Suprapubic skin (tissue), 4 donors: ENCODE data around the gene SLC6A18. TPM values are rescaled to one million over a fixed set of nuclear protein-coding genes. Genes with fewer than 3 reads are reported as not detected.
A peak's percentile ranks its signal among the peaks of the same experiment; 100 is the strongest.

Experiments
- DNase-seq, 2 donors: peaks; one replicate each; pipeline ENCODE4 v3.0.0-alpha.2; 2019; ENCODE audit warnings: low spot score in 2 of 2
- H3K27ac ChIP-seq: fragments of 200-600 bp; sonication (generic); one replicate; pipeline ENCODE4 v1.5.1; 2019
- H3K27me3 ChIP-seq: fragments of 200-600 bp; sonication (generic); one replicate; pipeline ENCODE4 v1.5.1; 2019
- H3K36me3 ChIP-seq: fragments of 200-600 bp; sonication (generic); one replicate; pipeline ENCODE4 v1.5.1; 2019
- H3K4me1 ChIP-seq: fragments of 200-600 bp; sonication (generic); one replicate; pipeline ENCODE4 v1.5.1; 2019
- H3K4me3 ChIP-seq: fragments of 200-600 bp; sonication (generic); one replicate; pipeline ENCODE4 v1.5.1; 2019; ENCODE audit warnings: mild to moderate bottlenecking
- H3K9me3 ChIP-seq: fragments of 200-600 bp; sonication (generic); one replicate; pipeline ENCODE4 v1.5.1; 2019
- CTCF ChIP-seq, 2 donors: fragments of 200-600 bp in 1 of 2; fragments of 450-650 bp in 1 of 2; sonication (generic) in 1 of 2; IDR thresholded peaks; one replicate each; pipeline ENCODE4 v1.5.1; 2016 to 2019; ENCODE audit warnings: antibody characterized with exemption in 2 of 2, mild to moderate bottlenecking in 1 of 2, moderate library complexity in 1 of 2
- EP300 ChIP-seq: sonication (generic); formaldehyde crosslinking; IDR thresholded peaks from one replicate; pipeline ENCODE4 v1.6.1; 2017; ENCODE audit warnings: antibody characterized with exemption
- POLR2A ChIP-seq, 2 donors: fragments of 450-650 bp; IDR thresholded peaks; one replicate each; pipeline ENCODE4 v1.6.1; 2017; ENCODE audit warnings: antibody characterized with exemption in 2 of 2, mild to moderate bottlenecking in 2 of 2, moderate library complexity in 2 of 2
- POLR2AphosphoS5 ChIP-seq, 3 donors: sonication (generic); formaldehyde crosslinking; IDR thresholded peaks; one replicate each; pipeline ENCODE4 v1.6.1; 2017; ENCODE audit warnings: antibody characterized with exemption in 3 of 3
- WGBS: methylation state at CpG from one replicate; pipeline ENCODE4 v1.1.5; 2018; 5-methylcytosine and 5-hydroxymethylcytosine counted together
- total RNA-seq, 4 donors: library from RNA; depleted of rRNA; stranded (reverse); fragments of >200 nt; gene quantifications; one replicate each; pipeline ENCODE4 v1.1.0, GENCODE V29; 2016

SLC6A18 gene
- total RNA-seq, 4 donors from 2014 or later: not detected

DNA sequence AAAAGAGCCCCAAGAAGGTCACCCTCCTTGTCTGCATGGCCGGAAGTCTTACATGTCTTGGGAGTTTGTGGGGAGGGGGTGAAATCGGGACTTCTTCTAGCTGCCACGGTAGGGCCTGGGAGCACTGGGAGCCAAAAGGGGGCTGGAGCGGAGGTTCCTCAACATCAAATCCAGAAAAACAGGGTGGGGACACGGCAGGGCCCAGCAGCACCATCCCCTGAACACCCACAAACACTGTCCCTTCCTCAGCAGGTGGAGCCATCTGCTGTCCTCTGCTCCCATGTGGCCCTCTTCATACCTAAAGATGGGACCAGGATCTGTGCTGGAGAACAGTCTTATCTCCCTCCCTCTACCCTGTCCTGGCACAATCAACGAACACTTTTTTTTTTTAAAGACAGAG is 67.0 kb downstream of the SLC6A18 start:
- peaks cover 3% of the 10 kb centered on the region for H3K9me3 ChIP-seq
- H3K4me3 ChIP-seq: no peak overlapping the region
- no peak for TF ChIP-seq EP300
- H3K4me1 ChIP-seq: peaks cover 17% of the 10 kb centered on the region
- no peaks in the 10 kb centered on the region for H3K36me3 ChIP-seq
- peak in 1 of 2 donors; percentile 25 for DNase-seq
- no peak overlapping the region for H3K27ac ChIP-seq
- 78% methylated on average over 6 of the region's 6 CpGs for WGBS
- H3K27me3 ChIP-seq: peaks cover 60% of the 10 kb centered on the region

- 89% methylated on average over 17 of the region's 30 CpGs for WGBS
- H3K4me3 ChIP-seq: no peak overlapping the region
- TF ChIP-seq POLR2A (IDR thresholded peaks at IDR 0.05): no peak
- no peak for TF ChIP-seq CTCF (IDR thresholded peaks at IDR 0.05)
- TF ChIP-seq POLR2AphosphoS5 (IDR thresholded peaks at IDR 0.05): no peak
- TF ChIP-seq EP300: no peak
- peaks cover 17% of the 10 kb centered on the region for H3K4me1 ChIP-seq
- peaks cover 60% of the 10 kb centered on the region for H3K27me3 ChIP-seq
- no peaks in the 10 kb centered on the region for H3K36me3 ChIP-seq
- peak in 1 of 2 donors; percentile 28 for DNase-seq
- peaks cover 3% of the 10 kb centered on the region for H3K9me3 ChIP-seq
- H3K27ac ChIP-seq: no peak overlapping the region
Observed at GRCh38 chr5:1292846-1293415, 67.8 kb downstream of the SLC6A18 start.

DNA sequence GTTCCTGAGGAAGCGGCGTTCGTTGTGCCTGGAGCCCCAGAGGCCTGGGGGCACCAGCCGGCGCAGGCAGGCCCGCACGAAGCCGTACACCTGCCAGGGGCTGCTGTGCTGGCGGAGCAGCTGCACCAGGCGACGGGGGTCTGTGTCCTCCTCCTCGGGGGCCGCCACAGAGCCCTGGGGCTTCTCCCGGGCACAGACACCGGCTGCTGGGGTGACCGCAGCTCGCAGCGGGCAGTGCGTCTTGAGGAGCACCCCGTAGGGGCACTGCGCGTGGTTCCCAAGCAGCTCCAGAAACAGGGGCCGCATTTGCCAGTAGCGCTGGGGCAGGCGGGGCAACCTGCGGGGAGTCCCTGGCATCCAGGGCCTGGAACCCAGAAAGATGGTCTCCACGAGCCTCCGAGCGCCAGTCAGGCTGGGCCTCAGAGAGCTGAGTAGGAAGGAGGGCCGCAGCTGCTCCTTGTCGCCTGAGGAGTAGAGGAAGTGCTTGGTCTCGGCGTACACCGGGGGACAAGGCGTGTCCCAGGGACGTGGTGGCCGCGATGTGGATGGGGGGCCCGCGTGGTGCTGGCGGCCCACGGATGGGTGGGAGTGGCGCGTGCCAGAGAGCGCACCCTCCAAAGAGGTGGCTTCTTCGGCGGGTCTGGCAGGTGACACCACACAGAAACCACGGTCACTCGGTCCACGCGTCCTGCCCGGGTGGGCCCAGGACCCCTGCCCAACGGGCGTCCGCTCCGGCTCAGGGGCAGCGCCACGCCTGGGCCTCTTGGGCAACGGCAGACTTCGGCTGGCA is 68.4 kb downstream of the SLC6A18 start:
- peak in 1 of 2 donors; percentile 51 for DNase-seq
- whole genome bisulfite sequencing: 86% methylated on average over 43 of the region's 60 CpGs

GRCh38 chr5:1294206-1294834 is 69.1 kb downstream of the SLC6A18 start:
- Histone ChIP-seq H3K27ac (no peak overlapping the region), H3K27me3 (peaks cover 60% of the 10 kb centered on the region), H3K9me3 (no peaks in the 10 kb centered on the region), H3K4me3 (peak overlapping the region; percentile 23), H3K36me3 (no peaks in the 10 kb centered on the region), H3K4me1 (peaks cover 17% of the 10 kb centered on the region)
- no peak for TF ChIP-seq CTCF (IDR thresholded peaks at IDR 0.05)
- no peak for TF ChIP-seq POLR2A (IDR thresholded peaks at IDR 0.05)
- no peak for TF ChIP-seq EP300
- no peak for TF ChIP-seq POLR2AphosphoS5 (IDR thresholded peaks at IDR 0.05)
- DNase-seq: peak; percentile 49 to 74
- WGBS: no CpG with 5 or more reads among the region's 69 CpGs

More for the DNA sequence above, 68.4 kb downstream of the SLC6A18 start:
- Histone ChIP-seq H3K4me3 (no peak overlapping the region), H3K4me1 (peaks cover 17% of the 10 kb centered on the region), H3K9me3 (no peaks in the 10 kb centered on the region), H3K27me3 (peaks cover 64% of the 10 kb centered on the region), H3K27ac (no peak overlapping the region), H3K36me3 (no peaks in the 10 kb centered on the region)
- TF ChIP-seq EP300 (no peak), CTCF (IDR thresholded peaks at IDR 0.05) (no peak), POLR2A (IDR thresholded peaks at IDR 0.05) (no peak), POLR2AphosphoS5 (IDR thresholded peaks at IDR 0.05) (no peak)

GRCh38 chr5:1294835-1295649 is 69.9 kb downstream of the SLC6A18 start, which contains the start of gene TERT:
TSS of gene TERT (minus strand) at chr5:1295068. CDS start at chr5:1294989, 79 bp downstream.
- TF ChIP-seq CTCF (IDR thresholded peaks at IDR 0.05): no peak
- no peak for TF ChIP-seq EP300
- no peak for TF ChIP-seq POLR2A (IDR thresholded peaks at IDR 0.05)
- TF ChIP-seq POLR2AphosphoS5 (IDR thresholded peaks at IDR 0.05): no peak
- peaks cover 60% of the 10 kb centered on the region for H3K27me3 ChIP-seq
- H3K4me1 ChIP-seq: peaks cover 17% of the 10 kb centered on the region
- no peak within 1 kb of the TSS for H3K27ac ChIP-seq
- no peaks in the 10 kb centered on the region for H3K36me3 ChIP-seq
- H3K9me3 ChIP-seq: no peaks in the 10 kb centered on the region
- DNase-seq: peak; percentile 57 to 60
- 5% methylated on average over 22 of the region's 102 CpGs for WGBS
- peak within 1 kb of the TSS; percentile 23 for H3K4me3 ChIP-seq
